ENCODE measurements around the gene IL33. TPM values are rescaled to one million over a fixed set of nuclear protein-coding genes. Genes with fewer than 3 reads are reported as not detected.

Gene IL33
- polyA plus RNA-seq, 2 donors: 5.8 to 12.5 TPM

- Histone ChIP-seq H3K27me3 (ENCODE audit: control insufficient read depth in 1 of 2, insufficient read depth in 2 of 2, low read length in 2 of 2) (no peaks in the 10 kb centered on the region), H3K4me1 (ENCODE audit: control insufficient read depth in 2 of 2, insufficient read depth in 2 of 2, low read length in 1 of 2) (peaks cover 0 to 6% of the 10 kb centered on the region in 2 donors), H3K27ac (ENCODE audit: low read depth in 2 of 2, low read length in 1 of 2) (no peak overlapping the region), H3K36me3 (ENCODE audit: control insufficient read depth in 2 of 2, insufficient read depth in 2 of 2, low read length in 1 of 2) (no peaks in the 10 kb centered on the region), H3K9me3 (ENCODE audit: control insufficient read depth in 2 of 2, insufficient read depth in 1 of 2, low read depth in 1 of 2, low read length in 1 of 2) (no peaks in the 10 kb centered on the region), H3K4me3 (ENCODE audit: low read depth in 1 of 2, low read length in 2 of 2) (no peak overlapping the region)
- WGBS, 2 donors: 58 to 74% methylated on average over 1 of the region's 1 CpG
Observed at GRCh38 chr9:6270896-6271295, 55.3 kb downstream of the IL33 start.

DNA sequence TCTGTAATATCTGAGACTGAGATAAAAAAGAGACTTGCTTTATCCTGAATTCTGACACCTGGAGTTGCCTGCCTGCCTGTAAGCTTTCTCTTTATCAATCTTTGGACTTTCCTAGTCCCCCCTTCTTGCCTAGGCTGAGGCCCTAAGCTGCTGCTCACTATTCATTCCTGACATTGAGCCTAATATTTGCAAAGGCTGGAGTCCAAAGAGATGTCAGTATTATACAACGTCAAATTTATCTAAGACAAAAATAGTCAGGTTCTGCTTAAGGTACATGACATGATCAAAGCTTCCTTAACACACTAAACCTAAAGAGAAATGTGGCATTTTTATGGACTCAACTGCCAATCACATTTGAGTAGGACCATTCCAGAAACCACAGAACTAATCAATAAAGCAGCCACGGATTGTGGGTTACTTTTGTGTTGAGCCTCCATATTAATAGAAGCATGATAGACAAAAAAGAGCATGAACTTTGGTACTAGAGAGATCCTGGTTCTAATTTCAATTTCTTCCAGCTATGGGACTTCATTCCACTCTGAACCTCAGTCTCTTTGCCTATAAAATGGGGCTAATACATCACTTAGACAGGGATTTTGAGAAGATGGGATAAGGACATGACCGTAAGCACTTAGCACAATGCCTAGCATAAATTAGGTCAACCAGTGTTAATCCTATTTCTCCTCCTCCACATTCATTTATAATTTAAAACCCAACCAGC is 56.1 kb downstream of the IL33 start:
- Histone ChIP-seq H3K27me3 (ENCODE audit: control insufficient read depth in 1 of 2, insufficient read depth in 2 of 2, low read length in 2 of 2) (no peaks in the 10 kb centered on the region), H3K4me3 (ENCODE audit: low read depth in 1 of 2, low read length in 2 of 2) (no peak overlapping the region), H3K27ac (ENCODE audit: low read depth in 2 of 2, low read length in 1 of 2) (no peak overlapping the region), H3K4me1 (ENCODE audit: control insufficient read depth in 2 of 2, insufficient read depth in 2 of 2, low read length in 1 of 2) (peaks cover 0 to 6% of the 10 kb centered on the region in 2 donors), H3K36me3 (ENCODE audit: control insufficient read depth in 2 of 2, insufficient read depth in 2 of 2, low read length in 1 of 2) (no peaks in the 10 kb centered on the region), H3K9me3 (ENCODE audit: control insufficient read depth in 2 of 2, insufficient read depth in 1 of 2, low read depth in 1 of 2, low read length in 1 of 2) (no peaks in the 10 kb centered on the region)
- WGBS, 2 donors: 39 to 47% methylated on average over 3 of the region's 3 CpGs

- H3K4me1 ChIP-seq (ENCODE audit: control insufficient read depth in 2 of 2, insufficient read depth in 2 of 2, low read length in 1 of 2): peaks cover 0 to 6% of the 10 kb centered on the region in 2 donors
- no peak overlapping the region for H3K27ac ChIP-seq (ENCODE audit: low read depth in 2 of 2, low read length in 1 of 2)
- H3K9me3 ChIP-seq (ENCODE audit: control insufficient read depth in 2 of 2, insufficient read depth in 1 of 2, low read depth in 1 of 2, low read length in 1 of 2): no peaks in the 10 kb centered on the region
- H3K4me3 ChIP-seq (ENCODE audit: low read depth in 1 of 2, low read length in 2 of 2): no peak overlapping the region
- H3K36me3 ChIP-seq (ENCODE audit: control insufficient read depth in 2 of 2, insufficient read depth in 2 of 2, low read length in 1 of 2): no peaks in the 10 kb centered on the region
- H3K27me3 ChIP-seq (ENCODE audit: control insufficient read depth in 1 of 2, insufficient read depth in 2 of 2, low read length in 2 of 2): no peaks in the 10 kb centered on the region
Observed at GRCh38 chr9:6272229-6272598, 56.6 kb downstream of the IL33 start.

DNA sequence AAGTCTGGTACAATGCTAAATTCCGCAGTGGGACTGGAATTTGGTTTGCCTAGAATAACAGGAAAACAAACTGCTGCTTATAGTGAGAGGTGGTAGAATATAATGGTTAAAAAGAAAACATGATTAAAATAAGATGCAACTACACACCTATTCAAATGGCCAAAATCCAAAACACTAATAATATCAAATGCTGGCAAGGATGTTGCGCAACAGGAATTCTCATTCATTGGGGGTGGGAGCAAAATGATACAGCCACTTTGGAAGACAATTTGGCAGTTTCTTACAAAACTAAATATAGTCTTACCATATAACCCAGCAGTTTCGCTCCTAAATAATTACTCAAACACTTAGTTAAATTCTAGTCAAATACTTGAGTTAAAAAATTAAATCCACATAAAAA is 61.8 kb downstream of the IL33 start:
- no peaks in the 10 kb centered on the region for H3K9me3 ChIP-seq (ENCODE audit: control insufficient read depth in 2 of 2, insufficient read depth in 1 of 2, low read depth in 1 of 2, low read length in 1 of 2)
- no peak overlapping the region for H3K27ac ChIP-seq (ENCODE audit: low read depth in 2 of 2, low read length in 1 of 2)
- peaks cover 0 to 2% of the 10 kb centered on the region in 2 donors for H3K4me1 ChIP-seq (ENCODE audit: control insufficient read depth in 2 of 2, insufficient read depth in 2 of 2, low read length in 1 of 2)
- no peak overlapping the region for H3K4me3 ChIP-seq (ENCODE audit: low read depth in 1 of 2, low read length in 2 of 2)
- no peaks in the 10 kb centered on the region for H3K36me3 ChIP-seq (ENCODE audit: control insufficient read depth in 2 of 2, insufficient read depth in 2 of 2, low read length in 1 of 2)
- 70 to 78% methylated on average over 3 of the region's 3 CpGs for WGBS, 2 donors
- H3K27me3 ChIP-seq (ENCODE audit: control insufficient read depth in 1 of 2, insufficient read depth in 2 of 2, low read length in 2 of 2): no peaks in the 10 kb centered on the region

GRCh38 chr9:6301858-6302257 is 86.3 kb downstream of the IL33 start:
- 21 to 48% methylated on average over 2 of the region's 2 CpGs for WGBS, 2 donors
- H3K4me3 ChIP-seq (ENCODE audit: low read depth in 1 of 2, low read length in 2 of 2): no peak overlapping the region
- no peaks in the 10 kb centered on the region for H3K36me3 ChIP-seq (ENCODE audit: control insufficient read depth in 2 of 2, insufficient read depth in 2 of 2, low read length in 1 of 2)
- no peaks in the 10 kb centered on the region for H3K9me3 ChIP-seq (ENCODE audit: control insufficient read depth in 2 of 2, insufficient read depth in 1 of 2, low read depth in 1 of 2, low read length in 1 of 2)
- no peaks in the 10 kb centered on the region for H3K27me3 ChIP-seq (ENCODE audit: control insufficient read depth in 1 of 2, insufficient read depth in 2 of 2, low read length in 2 of 2)
- no peak overlapping the region for H3K27ac ChIP-seq (ENCODE audit: low read depth in 2 of 2, low read length in 1 of 2)
- no peaks in the 10 kb centered on the region for H3K4me1 ChIP-seq (ENCODE audit: control insufficient read depth in 2 of 2, insufficient read depth in 2 of 2, low read length in 1 of 2)

DNA sequence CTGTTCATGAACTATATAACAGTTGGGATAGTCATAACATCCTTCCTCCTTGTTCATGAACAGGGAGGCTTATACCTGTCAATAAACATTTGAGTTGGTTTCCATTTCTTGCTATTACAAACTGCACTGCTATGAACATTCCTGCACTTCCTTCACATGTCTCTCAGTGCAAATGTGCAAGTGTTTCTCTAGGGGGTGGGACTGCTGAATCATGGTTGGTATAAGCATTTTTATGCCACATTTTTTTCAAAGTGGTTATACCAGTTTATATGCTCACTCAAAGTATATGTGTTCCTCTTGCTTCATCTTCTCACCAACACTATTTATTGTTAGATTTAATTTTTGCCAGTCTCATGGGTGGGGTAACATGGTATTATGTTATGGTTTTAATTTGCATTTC is 86.8 kb downstream of the IL33 start:
- Histone ChIP-seq H3K27ac (ENCODE audit: low read depth in 2 of 2, low read length in 1 of 2) (no peak overlapping the region), H3K36me3 (ENCODE audit: control insufficient read depth in 2 of 2, insufficient read depth in 2 of 2, low read length in 1 of 2) (no peaks in the 10 kb centered on the region), H3K4me3 (ENCODE audit: low read depth in 1 of 2, low read length in 2 of 2) (no peak overlapping the region), H3K4me1 (ENCODE audit: control insufficient read depth in 2 of 2, insufficient read depth in 2 of 2, low read length in 1 of 2) (no peaks in the 10 kb centered on the region), H3K9me3 (ENCODE audit: control insufficient read depth in 2 of 2, insufficient read depth in 1 of 2, low read depth in 1 of 2, low read length in 1 of 2) (no peaks in the 10 kb centered on the region), H3K27me3 (ENCODE audit: control insufficient read depth in 1 of 2, insufficient read depth in 2 of 2, low read length in 2 of 2) (no peaks in the 10 kb centered on the region)

DNA sequence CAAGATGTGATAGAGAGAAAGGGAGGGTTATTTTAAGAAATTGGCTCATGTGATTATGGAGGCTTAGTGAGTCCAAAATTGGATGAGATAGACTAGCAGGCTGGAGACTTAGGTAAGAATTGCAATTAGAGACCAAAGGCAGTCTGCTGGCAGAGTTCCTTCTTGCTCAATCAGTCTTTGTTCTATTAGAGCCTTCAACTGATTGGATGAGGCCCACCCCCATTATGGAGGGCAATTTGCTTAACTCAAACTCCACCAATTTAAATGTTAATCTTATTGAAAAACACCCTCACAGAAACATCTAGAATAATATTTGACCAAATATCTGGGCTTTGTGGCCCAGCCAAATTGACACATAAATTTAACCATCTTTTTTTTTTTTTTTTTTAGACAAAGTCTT is 88.6 kb downstream of the IL33 start:
- no peak overlapping the region for H3K4me3 ChIP-seq (ENCODE audit: low read depth in 1 of 2, low read length in 2 of 2)
- no peaks in the 10 kb centered on the region for H3K36me3 ChIP-seq (ENCODE audit: control insufficient read depth in 2 of 2, insufficient read depth in 2 of 2, low read length in 1 of 2)
- H3K27me3 ChIP-seq (ENCODE audit: control insufficient read depth in 1 of 2, insufficient read depth in 2 of 2, low read length in 2 of 2): no peaks in the 10 kb centered on the region
- no peaks in the 10 kb centered on the region for H3K4me1 ChIP-seq (ENCODE audit: control insufficient read depth in 2 of 2, insufficient read depth in 2 of 2, low read length in 1 of 2)
- no peak overlapping the region for H3K27ac ChIP-seq (ENCODE audit: low read depth in 2 of 2, low read length in 1 of 2)
- no peaks in the 10 kb centered on the region for H3K9me3 ChIP-seq (ENCODE audit: control insufficient read depth in 2 of 2, insufficient read depth in 1 of 2, low read depth in 1 of 2, low read length in 1 of 2)

- H3K4me3 ChIP-seq (ENCODE audit: low read depth in 1 of 2, low read length in 2 of 2): no peak overlapping the region
- no peak overlapping the region for H3K27ac ChIP-seq (ENCODE audit: low read depth in 2 of 2, low read length in 1 of 2)
- no peaks in the 10 kb centered on the region for H3K27me3 ChIP-seq (ENCODE audit: control insufficient read depth in 1 of 2, insufficient read depth in 2 of 2, low read length in 2 of 2)
- no peaks in the 10 kb centered on the region for H3K9me3 ChIP-seq (ENCODE audit: control insufficient read depth in 2 of 2, insufficient read depth in 1 of 2, low read depth in 1 of 2, low read length in 1 of 2)
- H3K4me1 ChIP-seq (ENCODE audit: control insufficient read depth in 2 of 2, insufficient read depth in 2 of 2, low read length in 1 of 2): no peaks in the 10 kb centered on the region
- 88 to 96% methylated on average over 2 of the region's 2 CpGs for WGBS, 2 donors
- no peaks in the 10 kb centered on the region for H3K36me3 ChIP-seq (ENCODE audit: control insufficient read depth in 2 of 2, insufficient read depth in 2 of 2, low read length in 1 of 2)
Observed at GRCh38 chr9:6305954-6306563, 90.5 kb downstream of the IL33 start.
